Measurements from ENCODE around the gene ATP2C1.
"Not testable (repeated sequence)": the region's sequence is repeated elsewhere in the genome, so short reads cannot be mapped to it uniquely, and the experiment has no call there.

ATP2C1 gene

GRCh38 chr3:131038326-131038725 is 144.4 kb downstream of the ATP2C1 start:
- no peak for DNase-seq (ENCODE audit: insufficient read length, low spot score)
- TF ChIP-seq POLR2A (IDR thresholded peaks at IDR 0.05; ENCODE audit: low read depth, low read length): no peak
- no peak for FAIRE-seq

GRCh38 chr3:131042271-131042985 is 148.5 kb downstream of the ATP2C1 start:
- not testable (repeated sequence) for DNase-seq (ENCODE audit: insufficient read length, low spot score); FAIRE-seq

DNA sequence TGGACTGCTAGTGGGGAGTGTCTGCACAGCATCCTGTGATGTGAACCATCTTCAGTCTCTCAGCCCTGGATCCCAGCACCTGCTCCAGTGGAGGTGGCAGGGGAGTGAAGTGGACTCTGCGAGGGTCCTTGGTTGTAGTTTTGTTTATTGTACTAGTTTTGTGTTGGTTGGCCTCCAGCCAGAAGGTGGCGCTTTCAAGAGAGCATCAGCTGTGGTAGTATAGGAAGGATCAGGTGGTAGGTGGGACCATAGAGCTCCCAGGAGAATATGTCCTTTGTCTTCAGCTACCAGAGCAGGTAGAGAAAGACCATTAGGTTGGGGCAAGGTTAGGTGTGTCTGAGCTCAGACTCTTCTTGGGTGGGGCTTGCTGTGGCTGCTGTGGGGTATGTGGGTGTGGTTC is 153.7 kb downstream of the ATP2C1 start:
- no peak for TF ChIP-seq POLR2A (IDR thresholded peaks at IDR 0.05; ENCODE audit: low read depth, low read length)
- DNase-seq (ENCODE audit: insufficient read length, low spot score): no peak
- no peak for FAIRE-seq

- TF ChIP-seq POLR2A (IDR thresholded peaks at IDR 0.05; ENCODE audit: low read depth, low read length): no peak
- no peak for FAIRE-seq
- DNase-seq (ENCODE audit: insufficient read length, low spot score): no peak
Observed at GRCh38 chr3:131048030-131048429, 154.1 kb downstream of the ATP2C1 start.

DNA sequence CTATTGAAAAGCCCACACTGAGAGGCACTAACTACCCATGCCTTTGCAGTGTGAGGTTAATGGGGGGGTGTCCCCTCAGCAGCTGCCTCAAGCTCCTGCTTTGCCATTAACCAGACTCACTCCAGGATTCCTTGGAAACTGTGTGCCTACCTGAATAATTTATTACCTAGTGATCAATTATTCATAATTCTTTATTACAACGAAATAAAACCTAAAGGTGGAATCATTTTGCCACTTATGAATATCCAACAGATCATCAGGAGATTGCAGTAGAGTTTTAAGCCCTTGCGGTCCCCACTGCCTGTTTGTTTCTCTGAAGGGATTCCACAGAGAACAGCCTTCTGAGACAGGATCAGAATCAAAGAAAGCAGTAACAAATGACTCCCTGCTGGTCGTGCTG is 156.1 kb downstream of the ATP2C1 start:
- FAIRE-seq (no peak), DNase-seq (ENCODE audit: insufficient read length, low spot score) (no peak)
- TF ChIP-seq POLR2A (IDR thresholded peaks at IDR 0.05; ENCODE audit: low read depth, low read length): no peak

- no peak for FAIRE-seq
- no peak for DNase-seq (ENCODE audit: insufficient read length, low spot score)
- no peak for TF ChIP-seq POLR2A (IDR thresholded peaks at IDR 0.05; ENCODE audit: low read depth, low read length)
Observed at GRCh38 chr3:131053043-131053859, 159.4 kb downstream of the ATP2C1 start.
